Measurements from ENCODE around the gene CBX4. TPM values are rescaled to one million over a fixed set of nuclear protein-coding genes. Genes with fewer than 3 reads are reported as not detected.
A peak's percentile ranks its signal among the peaks of the same experiment; 100 is the strongest.

The CBX4 gene
- total RNA-seq, 1 donor from 2014 or later, result 9.2 TPM

DNA sequence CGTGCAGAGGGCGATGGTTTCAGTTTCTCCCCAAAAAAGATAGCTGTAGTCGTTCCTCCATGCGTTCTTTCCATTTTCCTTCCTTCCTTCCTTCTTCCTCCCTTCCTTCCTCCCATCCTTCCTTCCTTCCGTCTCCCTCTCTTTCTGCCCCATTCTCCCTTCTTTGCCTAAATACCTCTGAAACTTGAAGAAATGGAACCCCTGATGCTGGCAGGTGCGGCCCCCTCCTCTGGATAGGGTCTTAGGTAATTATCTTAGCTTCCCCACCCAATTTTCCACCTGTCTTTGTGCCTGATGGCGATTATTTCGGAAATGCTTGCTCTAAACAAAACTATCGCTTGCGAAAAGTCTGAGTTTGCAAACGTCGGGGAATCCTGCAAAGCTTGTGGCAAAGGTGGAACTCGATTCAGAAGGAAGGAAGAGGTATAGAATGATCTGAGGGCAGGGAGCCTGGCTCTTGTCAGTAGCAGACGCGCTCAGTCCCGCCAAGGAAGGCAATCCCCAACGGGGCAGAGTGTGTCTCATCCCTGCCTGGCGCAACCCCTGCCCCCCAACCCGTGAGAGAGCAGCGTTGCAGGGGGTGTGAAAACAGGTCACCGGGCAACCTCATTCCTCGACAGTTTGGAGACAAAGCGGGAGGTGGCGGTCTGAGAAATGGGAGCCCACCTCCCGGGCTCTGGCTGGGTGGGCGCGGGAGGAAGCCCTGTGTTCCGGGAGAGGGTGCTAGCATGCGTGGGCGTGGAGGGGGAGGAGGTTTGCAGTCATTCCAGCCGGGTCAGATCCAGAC lies 39.5 kb downstream of the CBX4 start:
- DNase-seq (ENCODE audit: low read depth), result no peak

DNA sequence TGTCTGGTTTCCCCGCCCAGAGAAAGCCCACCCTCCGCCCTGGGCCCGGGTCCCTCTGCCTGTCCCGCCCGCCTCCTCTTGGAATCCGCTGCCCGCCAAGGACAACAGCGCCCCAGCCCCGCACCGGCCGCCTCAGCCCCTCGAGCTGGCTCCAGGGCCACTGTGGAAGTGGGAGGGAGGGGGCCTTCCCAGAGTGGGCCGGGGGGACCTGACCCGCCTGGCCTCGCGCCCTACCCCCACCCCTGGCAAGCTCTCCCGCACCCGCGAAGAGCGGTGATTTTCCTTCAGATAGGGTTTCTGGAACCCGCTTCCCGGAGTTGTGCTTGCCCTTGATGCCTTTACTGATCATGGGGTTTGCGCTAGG lies 40.1 kb downstream of the CBX4 start:
- no peak for DNase-seq (ENCODE audit: low read depth)

GRCh38 chr17:79798299-79799173 lies 40.7 kb downstream of the CBX4 start:
- no peak for DNase-seq (ENCODE audit: low read depth)

GRCh38 chr17:79797492-79798298 lies 41.5 kb downstream of the CBX4 start:
- no peak for DNase-seq (ENCODE audit: low read depth)

DNA sequence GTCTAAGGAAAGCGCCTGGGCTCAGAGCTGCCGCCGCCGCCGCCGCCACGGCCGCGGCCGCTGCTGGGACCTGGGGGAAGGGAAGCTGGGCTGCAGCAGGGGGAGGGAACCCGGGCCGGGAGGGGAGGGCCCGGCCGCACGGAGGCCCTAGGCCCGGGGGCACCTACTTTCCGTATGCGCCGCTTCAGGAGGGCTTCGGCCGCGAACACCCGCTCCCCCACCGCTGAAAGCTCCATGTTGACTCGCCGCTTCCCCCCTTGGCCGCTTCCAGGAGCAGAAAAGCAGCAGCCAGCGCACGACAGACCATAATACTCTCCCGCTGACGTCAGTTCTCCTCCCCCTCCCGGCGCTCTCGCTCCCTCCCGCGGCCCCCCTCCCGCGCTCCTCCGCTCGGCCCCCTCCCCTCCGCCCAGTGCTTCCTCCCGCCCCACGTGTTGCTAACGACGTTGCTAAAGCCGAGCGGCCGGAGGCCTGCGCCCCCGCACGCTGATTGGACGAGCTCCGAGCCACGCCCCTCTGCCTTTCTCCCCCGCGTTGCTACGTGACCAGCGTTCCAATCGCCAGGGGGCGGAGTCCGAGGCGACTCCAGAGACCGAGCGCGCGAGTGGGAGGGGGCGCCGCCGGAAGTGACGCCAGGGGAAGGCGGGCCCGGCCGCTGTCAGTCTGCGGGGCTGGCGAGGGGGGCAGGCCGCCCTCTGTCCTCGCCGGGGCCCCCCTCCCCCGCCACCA lies 42.3 kb downstream of the CBX4 start, which contains the start of gene CBX8:
TSS of gene CBX8 (minus strand) at position 315 of the 729 bp plus-strand sequence. CDS start at position 236, 79 bp downstream.
- peak; percentile 94 for DNase-seq (ENCODE audit: low read depth)

- no peak for DNase-seq (ENCODE audit: low read depth)
These were observed 42.8 kb downstream of the CBX4 start for GRCh38 chr17:79796444-79796762.

GRCh38 chr17:79795795-79796443 lies 43.3 kb downstream of the CBX4 start:
- no peak for DNase-seq (ENCODE audit: low read depth)

DNA sequence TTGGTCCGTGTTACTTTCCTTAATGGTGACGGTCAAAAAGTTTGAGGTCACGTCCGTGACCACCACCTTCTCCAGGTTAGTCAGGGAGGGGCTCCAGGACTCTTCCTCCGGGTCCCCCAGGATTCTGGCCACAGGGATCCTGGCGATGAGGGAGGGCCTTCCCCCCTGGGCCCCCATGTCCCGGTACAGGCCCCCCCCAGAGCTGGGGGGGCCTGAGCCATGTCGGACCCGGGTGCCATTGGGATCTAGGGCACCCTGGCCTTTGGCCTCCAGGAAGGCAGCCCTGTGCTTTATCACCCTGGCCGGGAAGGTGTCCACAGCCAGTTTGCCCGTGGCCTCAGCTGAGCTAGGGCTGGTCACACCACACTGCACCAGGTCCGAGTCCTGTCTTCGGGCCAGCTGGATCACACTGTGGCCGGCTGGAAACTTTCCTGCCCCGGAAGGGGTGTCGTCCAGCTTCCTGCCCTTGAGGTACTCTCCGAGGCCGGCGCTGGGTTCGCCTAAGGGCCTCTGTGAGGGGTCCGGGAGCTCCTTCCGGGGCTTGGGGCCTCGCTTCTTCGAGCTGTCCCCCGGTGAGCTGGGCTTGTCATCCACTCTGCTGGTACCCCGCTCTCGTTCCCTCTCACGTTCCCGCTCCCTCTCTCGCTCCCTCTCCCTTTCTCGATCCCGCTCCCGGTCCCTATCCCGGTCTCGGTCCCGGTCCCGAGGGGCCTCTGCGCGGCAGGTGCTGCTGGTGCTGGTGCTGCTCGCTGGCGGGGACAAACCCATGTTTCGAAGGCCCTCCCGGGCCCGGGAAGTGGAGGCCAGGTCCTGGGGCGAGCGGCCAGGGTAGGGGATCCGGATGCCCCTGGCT lies 44.4 kb downstream of the CBX4 start:
- no peak for DNase-seq (ENCODE audit: low read depth)

DNA sequence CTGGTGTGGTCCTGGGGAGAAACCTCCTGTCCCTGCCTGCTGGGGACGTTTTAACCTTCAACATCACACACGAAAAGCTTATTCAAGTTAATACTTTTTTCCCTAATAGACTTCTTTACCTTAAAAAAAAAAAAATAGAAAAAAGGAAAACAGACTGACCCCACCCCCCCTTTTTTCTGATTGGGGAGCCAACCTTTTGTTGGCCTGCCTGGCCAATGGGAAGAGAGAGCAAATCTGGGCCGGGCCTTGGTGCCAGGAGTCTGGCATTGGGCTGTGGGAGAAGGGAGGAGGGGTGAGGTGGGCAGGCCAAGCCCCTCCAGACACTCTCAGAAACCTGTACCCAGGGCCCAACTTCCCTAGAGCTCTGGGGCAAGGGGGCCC lies 45.3 kb downstream of the CBX4 start:
- no peak for DNase-seq (ENCODE audit: low read depth)

DNA sequence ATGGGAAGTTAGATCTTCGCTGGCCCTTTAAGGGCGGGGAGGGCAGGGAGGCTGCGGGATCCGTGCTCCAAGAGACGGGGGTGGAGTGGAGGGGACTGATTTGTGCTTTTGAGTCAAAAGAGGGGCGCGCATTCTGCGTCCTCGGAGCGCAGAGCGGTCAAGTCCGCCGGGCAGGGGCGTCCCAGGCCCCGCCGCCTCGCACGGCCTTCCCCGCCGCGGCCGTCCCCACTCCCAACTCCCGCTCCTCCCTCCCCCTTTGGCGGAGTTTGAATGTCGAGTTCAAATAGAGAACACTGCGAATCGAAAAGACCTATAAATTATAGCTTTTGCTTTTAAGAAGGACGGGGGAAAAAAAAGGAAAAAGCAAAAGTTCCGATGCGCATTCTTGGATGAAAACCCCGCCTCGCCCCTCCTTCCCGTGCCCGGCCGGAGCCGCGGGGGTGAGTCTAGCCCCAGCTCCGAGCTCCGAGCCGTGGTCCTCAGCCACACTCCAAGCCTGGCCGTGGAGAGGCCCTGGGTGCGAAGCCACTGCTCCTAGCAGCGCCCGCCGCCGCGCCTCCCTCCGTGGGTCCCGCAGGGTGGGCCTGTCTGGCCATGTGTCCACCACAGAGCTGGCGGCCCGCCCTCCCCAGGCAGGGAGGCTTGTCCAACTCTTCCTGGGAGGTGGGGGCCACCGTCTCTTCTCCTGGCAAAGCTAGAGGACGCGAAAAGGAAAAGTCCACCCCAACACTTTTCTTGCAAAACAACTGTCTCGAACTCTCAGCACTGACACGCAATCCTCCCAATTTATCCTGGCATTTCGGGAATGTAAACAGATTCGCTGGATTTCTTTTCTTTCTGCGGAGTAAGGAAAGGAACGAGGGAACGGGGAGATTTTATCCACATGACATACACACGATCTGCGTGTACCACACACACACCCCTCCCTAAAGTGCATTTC lies 46.0 kb downstream of the CBX4 start:
- no peak for DNase-seq (ENCODE audit: low read depth)

- no peak for DNase-seq (ENCODE audit: low read depth)
These were observed 46.8 kb downstream of the CBX4 start for GRCh38 chr17:79792341-79792871.

- no peak for DNase-seq (ENCODE audit: low read depth)
These were observed 47.5 kb downstream of the CBX4 start for GRCh38 chr17:79791735-79792161.

GRCh38 chr17:79790805-79791734 lies 48.2 kb downstream of the CBX4 start:
- no peak for DNase-seq (ENCODE audit: low read depth)

DNA sequence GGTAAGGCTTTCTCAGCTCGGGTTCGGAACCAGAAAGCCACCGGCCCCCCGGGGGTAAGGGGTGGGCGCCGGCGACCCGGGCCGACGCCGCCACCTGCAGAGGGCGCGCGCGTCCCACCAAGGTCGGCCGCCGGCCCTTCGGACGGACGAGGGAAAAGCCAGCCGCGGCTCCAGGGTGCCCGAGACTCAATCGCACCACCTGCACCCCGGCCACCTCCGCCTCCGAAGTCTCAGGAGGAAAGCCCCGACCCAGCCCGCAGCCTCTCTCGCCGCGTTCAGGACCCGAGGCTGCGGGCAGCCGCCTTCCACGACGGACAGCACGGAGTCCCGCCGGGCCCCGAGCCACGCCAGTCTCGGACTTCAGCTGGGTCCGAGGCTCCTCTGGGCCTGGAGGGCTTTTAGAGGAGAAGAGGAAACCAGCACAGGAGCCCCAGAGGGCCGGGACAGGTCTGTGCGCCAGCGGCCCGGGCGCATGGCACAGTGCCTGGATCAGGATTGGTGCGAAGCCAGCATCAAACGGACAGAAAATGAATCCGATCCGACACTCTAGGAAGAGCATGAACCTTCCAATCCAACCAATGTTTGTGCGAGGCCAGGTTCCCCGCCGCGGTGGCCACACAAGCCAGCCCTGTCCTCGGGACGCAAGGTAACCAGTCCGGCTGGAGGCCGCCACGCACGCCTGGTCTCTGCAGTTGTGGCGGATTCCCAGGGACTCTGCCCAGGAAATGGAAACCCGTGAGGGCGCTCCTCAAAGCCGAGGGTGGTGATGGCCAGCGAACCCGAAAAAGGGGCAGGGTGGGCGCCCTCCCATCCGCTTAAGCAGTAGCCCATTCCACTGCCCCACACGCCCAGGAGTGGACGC lies 49.1 kb downstream of the CBX4 start:
- no peak for DNase-seq (ENCODE audit: low read depth)

DNA sequence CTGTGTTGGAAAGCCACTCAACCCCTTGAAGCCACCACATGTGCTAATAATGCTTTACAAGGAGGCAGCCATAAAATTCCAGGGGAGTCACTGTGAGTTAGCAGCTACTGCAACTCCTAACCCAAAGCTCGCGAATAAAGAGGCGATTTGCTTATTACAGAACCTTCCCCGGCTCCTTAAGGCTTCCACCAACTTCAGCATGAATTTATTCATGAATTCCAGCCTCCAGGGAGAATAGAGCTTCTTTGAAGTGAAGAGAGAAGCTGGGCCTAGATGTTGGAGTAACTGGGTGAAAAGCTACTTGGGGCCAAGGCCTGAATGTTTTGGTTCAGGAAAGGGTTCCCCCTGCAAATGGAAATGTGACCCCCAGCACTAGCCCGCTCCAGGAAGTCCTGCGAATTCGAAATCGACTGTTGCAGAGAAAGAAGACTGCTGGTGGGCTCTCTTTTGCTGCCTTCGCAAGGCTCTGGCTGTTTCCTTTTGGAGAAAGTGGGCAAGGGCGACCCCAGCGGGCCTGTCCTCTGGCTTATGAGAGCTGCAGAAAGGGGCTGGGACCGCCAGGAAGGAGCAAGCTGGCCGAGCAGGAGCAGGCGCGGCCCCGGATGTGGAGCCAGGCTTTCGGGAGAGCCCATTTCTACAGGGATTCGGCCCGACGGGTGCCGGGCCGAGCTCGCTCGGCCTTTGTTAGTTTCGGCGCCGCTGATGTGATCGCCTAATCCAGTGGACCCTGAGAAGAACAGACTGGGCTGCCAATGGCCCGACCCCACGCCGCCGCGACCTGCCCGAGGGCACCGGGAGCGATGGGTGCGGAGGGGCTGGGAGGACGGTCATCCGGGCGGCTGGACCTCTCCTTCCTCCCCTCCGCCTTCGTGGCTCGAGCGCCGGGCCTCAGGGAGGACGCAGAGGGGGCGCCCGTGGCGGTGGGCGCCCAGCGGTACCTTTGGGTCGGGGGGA lies 50.0 kb downstream of the CBX4 start:
- no peak for DNase-seq (ENCODE audit: low read depth)
